Adrenal gland (tissue), 12 donors: ENCODE data around the gene PATE3. TPM values are rescaled to one million over a fixed set of nuclear protein-coding genes. Genes with fewer than 3 reads are reported as not detected.

Experiments
- DNase-seq, 7 donors: peaks; one replicate each; pipeline ENCODE4 v3.0.0-alpha.2; 2019 to 2020
- H3K27ac ChIP-seq, 5 donors: fragments of 200-600 bp; sonication (generic) in 4 of 5; 1 replicate in 3 of 5; 2 replicates in 2 of 5; pipeline versions ENCODE4 v1.5.1 to v1.8.0; 2016 to 2020; ENCODE audit warnings: mild to moderate bottlenecking in 1 of 5
- H3K27me3 ChIP-seq: fragments of 200-600 bp; 2 replicates; pipeline ENCODE4 v1.8.0; 2021
- H3K36me3 ChIP-seq, 2 donors: fragments of 200-600 bp; replicated peaks in 1 of 2; 1 replicate in 1 of 2; 2 replicates in 1 of 2; pipeline versions ENCODE4 v1.5.1 to v1.8.0; 2018 to 2022
- H3K4me1 ChIP-seq, 2 donors: fragments of 200-600 bp; replicated peaks in 1 of 2; 1 replicate in 1 of 2; 2 replicates in 1 of 2; pipeline versions ENCODE4 v1.5.1 to v1.8.0; 2018 to 2021
- H3K4me3 ChIP-seq, 4 donors: fragments of 200-600 bp; sonication (generic) in 3 of 4; one replicate each; pipeline ENCODE4 v1.5.1; 2016 to 2018
- H3K9me3 ChIP-seq, 3 donors: fragments of 200-600 bp; sonication (generic) in 1 of 3; replicated peaks in 1 of 3; 1 replicate in 2 of 3; 2 replicates in 1 of 3; pipeline versions ENCODE4 v1.5.1 to v1.8.0; 2016 to 2021
- CTCF ChIP-seq, 6 experiments: fragments of 450-650 bp in 4 of 6; fragments of 200-600 bp in 2 of 6; sonication (generic) in 1 of 6; IDR thresholded peaks; 1 replicate in 5 of 6; 2 replicates in 1 of 6; pipeline versions ENCODE4 v1.5.1 to v1.8.0; 2016 to 2021; ENCODE audit warnings: antibody characterized with exemption in 6 of 6, mild to moderate bottlenecking in 2 of 6, moderate library complexity in 1 of 6
- POLR2A ChIP-seq, 2 donors: fragments of 450-650 bp; IDR thresholded peaks; one replicate each; pipeline ENCODE4 v1.6.1; 2017; ENCODE audit warnings: antibody characterized with exemption in 2 of 2, mild to moderate bottlenecking in 2 of 2, moderate library complexity in 1 of 2
- WGBS, 4 donors: extraction: QIAGEN DNeasy Blood & Tissue Kit in 2 of 4; methylation state at CpG; one replicate each; pipeline versions ENCODE4 v1.1.5 to v1.1.7; 2013 to 2017; 5-methylcytosine and 5-hydroxymethylcytosine counted together
- intact Hi-C, 2 donors: fragments of 100-400 bp; cut with DNase I; formaldehyde crosslinking; loops; one replicate each; pipeline versions ENCODE4 v1.14.1 to v1.15.0; 2022 to 2023
- polyA plus RNA-seq, 3 donors: library from polyadenylated mRNA; stranded (reverse); fragments of 200-250 nt in 2 of 3; fragments of 350-450 nt in 1 of 3; fragmentation: Illumina TruSeq in 1 of 3; extraction: RNeasy Lipid Tissue Mini Kit (QIAGEN cat#74804) in 1 of 3; gene quantifications; one replicate each; pipeline ENCODE4 v1.2.3, GENCODE V29; 2013 to 2014
- total RNA-seq, 9 donors: library from RNA; depleted of rRNA in 4 of 9; stranded (reverse); fragments of >200 nt in 4 of 9; fragments of 120-200 nt in 1 of 9; fragmentation: NEBNext Ultra II Directional in 1 of 9; extraction: Animal tissue kit (Norgen Biotek cat#: 25700) in 1 of 9; gene quantifications; one replicate each; pipeline versions ENCODE4 v1.1.0 to v1.2.4, GENCODE V29; 2013 to 2023
- donor health status: healthy with polysubstance abuse.
- donor health status: Bipolar disorder and iron deficiency.
- donor health status: DM: yes; HTN: yes; CAD: no.
- donor health status: DM: no; HTN: no; CAD: no.
- donor health status: DM: no; HTN: no; CAD: no.
- donor health status: DM: yes; HTN: yes; CAD: no.

Gene PATE3
- total and polyA plus RNA-seq, 12 donors: not detected

- TF ChIP-seq POLR2A (IDR thresholded peaks at IDR 0.05): no peak
- no peak for TF ChIP-seq CTCF (IDR thresholded peaks at IDR 0.05)
- no peaks in the 10 kb centered on the region for H3K27me3 ChIP-seq
- WGBS, 4 donors: 94 to 100% (median 98%) methylated on average over 1 of the region's 1 CpG
- intact Hi-C loops: no loop called here
- no peaks in the 10 kb centered on the region for H3K4me1 ChIP-seq
- DNase-seq: no peak
- H3K36me3 ChIP-seq: no peaks in the 10 kb centered on the region
- no peak overlapping the region for H3K4me3 ChIP-seq
- peaks cover 0 to 6% (median 1%) of the 10 kb centered on the region in 3 donors for H3K9me3 ChIP-seq
- H3K27ac ChIP-seq: no peak overlapping the region
Observed at GRCh38 chr11:125807909-125808308, 20.0 kb downstream of the PATE3 start.

GRCh38 chr11:125833016-125833415 is 45.1 kb downstream of the PATE3 start, which contains the start of gene PATE4:
Gene PATE4 (plus strand): TSS chr11:125833316. CDS start chr11:125833360, 44 bp downstream.
- H3K9me3 ChIP-seq: no peaks in the 10 kb centered on the region
- WGBS, 4 donors: 25 to 40% (median 33%) methylated on average over 3 of the region's 3 CpGs
- TF ChIP-seq POLR2A (IDR thresholded peaks at IDR 0.05): no peak
- TF ChIP-seq CTCF (IDR thresholded peaks at IDR 0.05): no peak

GRCh38 chr11:125835748-125836147 is 47.8 kb downstream of the PATE3 start:
- no peak for DNase-seq
- 71 to 76% (median 75%) methylated on average over 6 of the region's 6 CpGs for whole genome bisulfite sequencing, 4 donors
- intact Hi-C loops: no loop called here
- H3K36me3 ChIP-seq: no peaks in the 10 kb centered on the region
- no peak overlapping the region for H3K4me3 ChIP-seq
- TF ChIP-seq POLR2A (IDR thresholded peaks at IDR 0.05) (no peak), CTCF (IDR thresholded peaks at IDR 0.05) (no peak)
- no peak overlapping the region for H3K27ac ChIP-seq
- no peaks in the 10 kb centered on the region for H3K9me3 ChIP-seq
- no peaks in the 10 kb centered on the region for H3K27me3 ChIP-seq
- H3K4me1 ChIP-seq: no peaks in the 10 kb centered on the region

More at GRCh38 chr11:125833016-125833415, 45.1 kb downstream of the PATE3 start, which contains the start of gene PATE4:
- no peak within 1 kb of the TSS for H3K27ac ChIP-seq
- no peak within 1 kb of the TSS for H3K4me3 ChIP-seq
- intact Hi-C loops: no loop called here
- H3K36me3 ChIP-seq: no peaks in the 10 kb centered on the region
- no peaks in the 10 kb centered on the region for H3K4me1 ChIP-seq
- DNase-seq: no peak
- no peaks in the 10 kb centered on the region for H3K27me3 ChIP-seq

Other genes starting within 250 kb of the PATE3 start
- gene EI24, start 218.7 kb upstream of the PATE3 start, total RNA-seq: 10 to 100 TPM; 39.8 to 55.7 (median 47.1) TPM
- gene EI24, start 218.7 kb upstream of the PATE3 start, polyA plus RNA-seq: 10 to 100 TPM; 19.0 to 65.6 (median 23.5) TPM
- 100 to 1,000 TPM in 7 of 9 donors, 10 to 100 TPM in 2; 79.2 to 175 (median 116) TPM for gene STT3A, start 195.3 kb upstream of the PATE3 start, total RNA-seq
- gene STT3A, start 195.3 kb upstream of the PATE3 start, polyA plus RNA-seq: 100 to 1,000 TPM in 1 of 3 donors, 10 to 100 TPM in 2; 28.4 to 208 (median 35.6) TPM
- 10 to 100 TPM in 1 of 9 donors, 1 to 10 TPM in 8; 1.2 to 13.8 (median 2.3) TPM for gene CHEK1, start 163.0 kb upstream of the PATE3 start, total RNA-seq
- 1 to 10 TPM in 1 of 3 donors, under 1 TPM in 2; 0.51 to 3.3 (median 0.72) TPM for gene CHEK1, start 163.0 kb upstream of the PATE3 start, polyA plus RNA-seq
- gene ACRV1, start 107.3 kb upstream of the PATE3 start, total RNA-seq: under 1 TPM in 1 of 9 donors, not detected in 8; 0.06 TPM
- under 1 TPM in 1 of 3 donors, not detected in 2; 0.16 TPM for gene ACRV1, start 107.3 kb upstream of the PATE3 start, polyA plus RNA-seq
- not detected for gene PATE1, start 41.8 kb upstream of the PATE3 start, total RNA-seq
- gene PATE1, start 41.8 kb upstream of the PATE3 start, polyA plus RNA-seq: not detected
- gene PATE2, start 9.3 kb upstream of the PATE3 start, total RNA-seq: under 1 TPM in 2 of 9 donors, not detected in 7; 0.39 to 0.44 TPM
- gene PATE2, start 9.3 kb upstream of the PATE3 start, polyA plus RNA-seq: not detected
- not detected for gene PATE4, start 45.2 kb downstream of the PATE3 start, total RNA-seq
- not detected for gene PATE4, start 45.2 kb downstream of the PATE3 start, polyA plus RNA-seq
- 1 to 10 TPM; 1.8 to 8.4 (median 4.8) TPM for gene HYLS1, start 99.5 kb downstream of the PATE3 start, total RNA-seq
- 1 to 10 TPM; 2.7 to 5.6 (median 3.2) TPM for gene HYLS1, start 99.5 kb downstream of the PATE3 start, polyA plus RNA-seq
- gene PUS3, start 115.1 kb downstream of the PATE3 start, total RNA-seq: 10 to 100 TPM in 7 of 9 donors, 1 to 10 TPM in 2; 5.8 to 23.7 (median 15.0) TPM
- gene PUS3, start 115.1 kb downstream of the PATE3 start, polyA plus RNA-seq: 10 to 100 TPM; 11.7 to 37.9 (median 16.4) TPM
- gene DDX25, start 116.4 kb downstream of the PATE3 start, total RNA-seq: 1 to 10 TPM in 2 of 9 donors, under 1 TPM in 4, not detected in 3; 0.18 to 7.4 (median 0.90) TPM
- gene DDX25, start 116.4 kb downstream of the PATE3 start, polyA plus RNA-seq: 1 to 10 TPM in 2 of 3 donors, under 1 TPM in 1; 0.88 to 3.6 (median 2.5) TPM
- gene VSIG10L2, start 157.9 kb downstream of the PATE3 start, total RNA-seq: not detected
- under 1 TPM in 2 of 3 donors, not detected in 1; 0.08 to 0.44 TPM for gene VSIG10L2, start 157.9 kb downstream of the PATE3 start, polyA plus RNA-seq